ENCODE results near the gene PLS3.

DNA sequence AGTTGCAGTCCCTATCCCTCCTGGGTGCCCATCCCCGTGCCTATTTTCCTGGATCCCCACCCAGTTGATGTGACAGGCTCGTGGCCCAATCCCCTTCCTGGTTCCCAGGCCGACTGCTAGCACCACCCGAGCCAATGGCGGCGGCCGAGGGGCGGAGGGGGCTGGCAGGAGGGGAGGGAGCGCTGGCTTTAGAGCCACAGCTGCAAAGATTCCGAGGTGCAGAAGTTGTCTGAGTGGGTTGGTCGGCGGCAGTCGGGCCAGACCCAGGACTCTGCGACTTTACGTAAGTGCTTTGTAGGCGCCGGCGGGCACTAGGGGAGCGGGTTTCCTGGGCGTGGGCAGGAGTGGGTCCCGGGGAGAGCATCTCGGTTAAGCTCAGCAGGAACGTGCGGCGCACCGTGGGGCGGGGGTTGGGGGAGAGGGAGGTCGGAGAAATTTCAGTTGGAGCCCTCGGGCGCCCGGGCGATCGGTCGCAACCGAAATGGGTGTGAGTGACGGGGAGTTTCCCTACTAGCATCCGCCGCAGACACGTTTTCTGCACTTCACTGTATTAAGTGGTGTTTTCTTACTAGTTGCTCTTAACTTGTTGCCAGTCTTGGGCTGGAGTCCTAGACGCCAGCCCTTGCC is at the start of gene PLS3:
- TF ChIP-seq POLR2A (IDR thresholded peaks at IDR 0.05): peak in 1 of 2 donors; percentile 34
- TF ChIP-seq, protein P1, sequence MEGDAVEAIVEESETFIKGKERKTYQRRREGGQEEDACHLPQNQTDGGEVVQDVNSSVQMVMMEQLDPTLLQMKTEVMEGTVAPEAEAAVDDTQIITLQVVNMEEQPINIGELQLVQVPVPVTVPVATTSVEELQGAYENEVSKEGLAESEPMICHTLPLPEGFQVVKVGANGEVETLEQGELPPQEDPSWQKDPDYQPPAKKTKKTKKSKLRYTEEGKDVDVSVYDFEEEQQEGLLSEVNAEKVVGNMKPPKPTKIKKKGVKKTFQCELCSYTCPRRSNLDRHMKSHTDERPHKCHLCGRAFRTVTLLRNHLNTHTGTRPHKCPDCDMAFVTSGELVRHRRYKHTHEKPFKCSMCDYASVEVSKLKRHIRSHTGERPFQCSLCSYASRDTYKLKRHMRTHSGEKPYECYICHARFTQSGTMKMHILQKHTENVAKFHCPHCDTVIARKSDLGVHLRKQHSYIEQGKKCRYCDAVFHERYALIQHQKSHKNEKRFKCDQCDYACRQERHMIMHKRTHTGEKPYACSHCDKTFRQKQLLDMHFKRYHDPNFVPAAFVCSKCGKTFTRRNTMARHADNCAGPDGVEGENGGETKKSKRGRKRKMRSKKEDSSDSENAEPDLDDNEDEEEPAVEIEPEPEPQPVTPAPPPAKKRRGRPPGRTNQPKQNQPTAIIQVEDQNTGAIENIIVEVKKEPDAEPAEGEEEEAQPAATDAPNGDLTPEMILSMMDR (IDR thresholded peaks at IDR 0.05): no peak
